ENCODE measurements around the gene TRABD2B. TPM values are rescaled to one million over a fixed set of nuclear protein-coding genes. Genes with fewer than 3 reads are reported as not detected.
A peak's percentile ranks its signal among the peaks of the same experiment; 100 is the strongest.

The TRABD2B gene
- total and polyA plus RNA-seq, 8 donors = 1.6 to 3.8 (median 3.0) TPM

- Histone ChIP-seq H3K27me3 (no peaks in the 10 kb centered on the region), H3K4me1 (no peaks in the 10 kb centered on the region), H3K9me3 (no peaks in the 10 kb centered on the region), H3K4me3 (no peak overlapping the region), H3K27ac (no peak overlapping the region), H3K36me3 (no peaks in the 10 kb centered on the region)
- ATAC-seq (no peak), FAIRE-seq (no peak), DNase-seq (no peak)
- 33 to 35% methylated on average over 3 of the region's 3 CpGs for WGBS, 2 donors
- intact Hi-C loops (cut with DNase I) = no loop called here
- TF ChIP-seq, protein P1, sequence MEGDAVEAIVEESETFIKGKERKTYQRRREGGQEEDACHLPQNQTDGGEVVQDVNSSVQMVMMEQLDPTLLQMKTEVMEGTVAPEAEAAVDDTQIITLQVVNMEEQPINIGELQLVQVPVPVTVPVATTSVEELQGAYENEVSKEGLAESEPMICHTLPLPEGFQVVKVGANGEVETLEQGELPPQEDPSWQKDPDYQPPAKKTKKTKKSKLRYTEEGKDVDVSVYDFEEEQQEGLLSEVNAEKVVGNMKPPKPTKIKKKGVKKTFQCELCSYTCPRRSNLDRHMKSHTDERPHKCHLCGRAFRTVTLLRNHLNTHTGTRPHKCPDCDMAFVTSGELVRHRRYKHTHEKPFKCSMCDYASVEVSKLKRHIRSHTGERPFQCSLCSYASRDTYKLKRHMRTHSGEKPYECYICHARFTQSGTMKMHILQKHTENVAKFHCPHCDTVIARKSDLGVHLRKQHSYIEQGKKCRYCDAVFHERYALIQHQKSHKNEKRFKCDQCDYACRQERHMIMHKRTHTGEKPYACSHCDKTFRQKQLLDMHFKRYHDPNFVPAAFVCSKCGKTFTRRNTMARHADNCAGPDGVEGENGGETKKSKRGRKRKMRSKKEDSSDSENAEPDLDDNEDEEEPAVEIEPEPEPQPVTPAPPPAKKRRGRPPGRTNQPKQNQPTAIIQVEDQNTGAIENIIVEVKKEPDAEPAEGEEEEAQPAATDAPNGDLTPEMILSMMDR (IDR thresholded peaks at IDR 0.05) = no peak
Observed at GRCh38 chr1:47834326-47834725, 162.9 kb downstream of the TRABD2B start.

- ATAC-seq (no peak), FAIRE-seq (no peak), DNase-seq (peak in 1 of 6 donors; percentile 6)
- Histone ChIP-seq H3K4me1 (no peaks in the 10 kb centered on the region), H3K27me3 (no peaks in the 10 kb centered on the region), H3K27ac (no peak overlapping the region), H3K36me3 (no peaks in the 10 kb centered on the region), H3K9me3 (no peaks in the 10 kb centered on the region), H3K4me3 (no peak overlapping the region)
- 58 to 62% methylated on average over 13 of the region's 13 CpGs for WGBS, 2 donors
- intact Hi-C loops (cut with DNase I) = no loop called here
- TF ChIP-seq, protein P1 (IDR thresholded peaks at IDR 0.05) = no peak
Observed at GRCh38 chr1:47830641-47831333, 166.4 kb downstream of the TRABD2B start.

GRCh38 chr1:47830021-47830420, 167.2 kb downstream of the TRABD2B start:
- H3K4me3 ChIP-seq = no peak overlapping the region
- H3K4me1 ChIP-seq = no peaks in the 10 kb centered on the region
- TF ChIP-seq, protein P1 (IDR thresholded peaks at IDR 0.05) = no peak
- no peaks in the 10 kb centered on the region for H3K27me3 ChIP-seq
- DNase-seq = peak in 1 of 6 donors; percentile 10
- WGBS, 2 donors = 57 to 71% methylated on average over 4 of the region's 4 CpGs
- no peaks in the 10 kb centered on the region for H3K9me3 ChIP-seq
- no peak for ATAC-seq
- FAIRE-seq = no peak
- H3K27ac ChIP-seq = no peak overlapping the region
- intact Hi-C loops (cut with DNase I) = no loop called here
- no peaks in the 10 kb centered on the region for H3K36me3 ChIP-seq

DNA sequence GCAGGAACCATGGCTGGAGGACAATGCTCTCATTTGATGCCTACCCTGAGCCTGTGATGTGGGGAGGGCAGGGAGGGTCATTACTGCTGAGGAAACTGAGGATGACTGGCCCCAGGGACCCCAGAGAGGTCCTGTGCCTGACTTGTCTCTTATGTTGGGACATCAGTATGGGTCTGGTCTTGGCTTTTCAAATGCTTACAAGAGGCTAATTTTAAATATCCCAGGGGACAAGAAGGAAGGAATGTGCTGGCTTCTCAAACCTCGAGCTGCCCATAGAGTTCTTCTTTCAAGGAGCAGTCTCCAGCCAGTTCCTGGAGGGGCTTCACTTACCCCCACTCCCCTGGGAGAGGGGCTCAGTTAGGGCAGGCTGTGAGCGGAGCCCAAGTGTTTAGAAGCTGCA, 168.2 kb downstream of the TRABD2B start:
- ATAC-seq = no peak
- Histone ChIP-seq H3K36me3 (no peaks in the 10 kb centered on the region), H3K27ac (no peak overlapping the region), H3K4me3 (no peak overlapping the region), H3K27me3 (no peaks in the 10 kb centered on the region), H3K9me3 (no peaks in the 10 kb centered on the region), H3K4me1 (no peaks in the 10 kb centered on the region)
- intact Hi-C loops (cut with DNase I) = no loop called here
- whole genome bisulfite sequencing, 2 donors = 63 to 78% methylated on average over 2 of the region's 2 CpGs
- DNase-seq = no peak
- FAIRE-seq = no peak
- TF ChIP-seq, protein P1 (IDR thresholded peaks at IDR 0.05) = no peak

- Histone ChIP-seq H3K4me1 (no peaks in the 10 kb centered on the region), H3K27ac (no peak overlapping the region), H3K36me3 (no peaks in the 10 kb centered on the region), H3K9me3 (no peaks in the 10 kb centered on the region), H3K4me3 (no peak overlapping the region), H3K27me3 (no peaks in the 10 kb centered on the region)
- no peak for ATAC-seq
- intact Hi-C loops (cut with DNase I) = no loop called here
- TF ChIP-seq, protein P1 (IDR thresholded peaks at IDR 0.05) = no peak
- WGBS, 2 donors = 84 to 88% methylated on average over 6 of the region's 6 CpGs
- DNase-seq = no peak
- no peak for FAIRE-seq
Observed at GRCh38 chr1:47827109-47827508, 170.1 kb downstream of the TRABD2B start.
